ENCODE results near the gene COL4A2.
"Not testable (repeated sequence)": the region's sequence is repeated elsewhere in the genome, so short reads cannot be mapped to it uniquely, and the experiment has no call there.

Gene COL4A2

DNA sequence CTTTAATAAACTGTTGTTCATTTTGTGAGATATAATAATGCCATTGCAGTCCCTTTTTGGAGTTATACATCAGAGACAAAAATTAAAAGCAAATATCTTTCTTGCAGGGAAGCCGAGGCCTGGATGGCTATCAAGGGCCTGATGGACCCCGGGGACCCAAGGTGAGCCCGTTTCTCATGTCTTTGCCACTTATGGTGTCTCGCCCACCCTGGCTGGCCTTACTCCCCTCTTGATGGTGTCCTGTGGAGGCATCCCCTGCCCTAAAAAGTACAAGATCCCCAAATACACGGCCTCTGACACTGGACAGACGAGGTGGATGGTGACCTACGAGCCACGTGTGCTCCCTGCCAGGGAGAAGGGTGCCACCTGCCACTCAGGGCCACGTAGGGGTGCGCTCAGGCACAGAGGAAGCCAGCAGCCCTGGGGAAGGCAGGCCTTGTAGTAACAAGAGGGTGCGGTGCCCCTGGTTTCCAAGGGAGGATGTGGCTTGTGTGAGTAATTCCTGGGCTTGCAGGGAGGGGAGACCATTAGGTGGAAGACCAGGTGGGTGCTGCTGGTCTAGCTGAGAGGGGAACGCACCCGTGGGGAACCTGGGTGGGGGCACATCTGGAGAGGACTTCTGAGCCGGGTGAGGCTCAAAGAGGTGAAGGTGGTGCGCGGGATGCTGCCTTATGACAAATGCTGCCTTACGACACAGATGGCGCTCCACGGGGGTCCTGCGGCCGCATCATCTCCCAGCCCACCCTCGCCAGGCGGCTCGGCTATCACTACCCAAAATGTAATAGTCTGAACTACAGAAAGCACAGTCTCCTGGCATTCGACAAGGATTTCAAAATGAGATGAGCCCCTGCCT, 138.9 kb downstream of the COL4A2 start:
- DNase-seq, result no peak

DNA sequence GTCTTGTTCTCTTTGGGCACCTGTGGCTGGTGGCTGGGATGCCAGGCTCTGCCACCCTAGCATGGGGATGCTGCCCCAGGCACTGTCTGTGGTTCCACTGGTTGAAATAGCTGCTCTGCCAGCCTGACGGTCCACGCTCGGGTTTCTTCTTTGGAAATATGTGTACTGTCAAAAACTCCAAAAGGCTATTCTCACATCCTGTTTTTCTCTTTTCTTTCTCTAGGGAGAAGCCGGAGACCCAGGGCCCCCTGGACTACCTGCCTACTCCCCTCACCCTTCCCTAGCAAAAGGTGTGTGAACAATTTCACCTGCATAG, 139.4 kb downstream of the COL4A2 start:
- no peak for DNase-seq

GRCh38 chr13:110447058-110447511, 140.0 kb downstream of the COL4A2 start:
- DNase-seq, result no peak

GRCh38 chr13:110447801-110448200, 140.7 kb downstream of the COL4A2 start:
- DNase-seq, result no peak

DNA sequence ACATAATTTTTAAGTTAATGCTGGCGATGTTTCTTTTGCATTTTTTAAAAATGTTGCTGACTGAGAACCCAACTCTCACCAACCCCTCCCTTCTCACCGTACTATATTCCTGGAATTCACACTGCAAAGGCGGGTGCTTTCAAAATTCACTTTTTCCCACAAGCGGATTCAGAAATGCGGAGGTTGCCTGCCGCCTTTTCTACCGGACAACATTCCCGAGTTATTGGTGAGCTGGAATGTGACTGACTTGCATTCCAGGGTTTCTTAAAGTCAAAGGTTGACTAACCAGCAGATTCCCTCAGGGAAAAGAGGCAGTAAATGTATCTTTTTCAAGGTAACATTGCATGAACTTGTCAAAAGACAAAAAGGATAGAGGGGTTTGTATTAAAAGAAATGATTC, 141.1 kb downstream of the COL4A2 start:
- no peak for DNase-seq

DNA sequence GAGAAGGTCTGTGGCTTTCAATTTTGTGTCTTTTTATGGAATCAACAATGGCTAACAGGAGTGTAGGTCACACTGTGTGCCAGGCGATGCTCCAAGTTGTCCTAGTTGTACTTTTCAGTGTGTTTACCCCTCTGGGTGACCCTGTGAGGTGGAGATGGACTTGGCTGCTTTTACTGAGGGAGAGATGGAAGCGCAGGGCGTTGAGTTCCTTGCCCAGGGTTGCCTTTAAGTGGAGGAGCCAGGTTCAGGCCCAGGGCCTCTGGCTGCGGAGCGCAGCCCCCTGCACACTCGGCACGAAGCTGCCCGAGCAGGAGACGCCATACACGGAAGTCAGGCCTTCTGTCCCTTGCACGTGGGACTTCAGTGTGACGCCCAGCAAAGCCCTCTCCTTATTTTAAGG, 141.6 kb downstream of the COL4A2 start:
- no peak for DNase-seq

- DNase-seq, result no peak
These were observed 142.3 kb downstream of the COL4A2 start for GRCh38 chr13:110449219-110450015.

GRCh38 chr13:110450016-110450900, 143.2 kb downstream of the COL4A2 start:
- DNase-seq, result no peak

DNA sequence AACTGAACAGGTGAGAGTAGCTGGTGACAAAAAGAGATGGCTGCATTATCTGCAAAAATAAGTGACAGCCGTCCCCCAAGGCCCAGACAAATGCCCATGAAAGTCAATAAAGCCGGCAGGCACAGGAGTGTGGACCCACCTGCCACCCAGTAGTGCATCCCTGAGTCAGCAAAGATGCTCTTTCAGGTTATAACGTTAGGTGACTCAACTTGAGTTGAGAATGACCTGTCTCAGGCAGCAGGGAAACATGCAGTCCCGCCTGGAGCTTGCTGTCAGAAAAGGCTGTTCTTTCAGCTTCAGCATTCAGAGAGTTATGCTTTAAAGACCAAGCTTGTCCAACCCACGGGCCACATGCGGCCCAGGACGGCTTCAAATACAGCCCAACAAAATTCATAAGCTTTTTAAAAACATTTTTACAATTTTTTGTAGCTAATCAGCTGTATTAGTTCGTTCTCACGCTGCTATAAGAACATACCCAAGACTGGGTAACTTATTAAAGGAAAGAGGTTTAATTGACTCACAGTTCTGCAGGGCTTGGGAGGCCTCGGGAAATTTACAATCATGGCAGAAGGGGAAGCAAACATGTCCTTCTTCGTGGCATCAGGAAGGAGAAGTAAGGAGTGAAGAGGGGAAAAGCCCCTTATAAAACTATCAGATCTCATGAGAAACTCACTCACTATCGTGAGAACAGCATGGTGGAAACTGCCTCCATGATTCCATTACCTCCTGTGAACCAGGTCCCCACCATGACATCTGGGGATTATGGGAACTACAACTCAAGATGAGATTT, 144.1 kb downstream of the COL4A2 start:
- no peak for DNase-seq

- DNase-seq, result not testable (repeated sequence)
These were observed 146.0 kb downstream of the COL4A2 start for GRCh38 chr13:110453091-110453490.

DNA sequence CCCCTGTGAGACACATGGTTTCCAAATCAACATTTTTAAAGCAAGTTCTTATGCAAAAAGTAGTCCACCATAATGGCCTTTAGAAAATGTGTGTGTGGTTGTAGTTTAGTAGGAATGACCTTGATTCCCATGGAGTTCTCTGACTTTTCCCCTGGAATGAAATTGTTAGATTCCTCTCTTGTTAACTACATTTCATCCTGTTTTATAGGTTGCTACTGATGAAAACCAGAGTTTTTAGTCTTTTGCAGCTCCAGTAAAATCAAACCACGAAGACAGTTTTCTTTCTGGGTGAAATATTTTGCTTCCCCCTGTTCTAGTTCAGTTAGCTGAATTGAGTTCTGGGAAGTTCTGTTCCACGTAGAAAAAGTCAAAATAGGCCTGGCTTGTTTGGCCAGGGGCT, 146.7 kb downstream of the COL4A2 start:
- DNase-seq, result no peak

DNA sequence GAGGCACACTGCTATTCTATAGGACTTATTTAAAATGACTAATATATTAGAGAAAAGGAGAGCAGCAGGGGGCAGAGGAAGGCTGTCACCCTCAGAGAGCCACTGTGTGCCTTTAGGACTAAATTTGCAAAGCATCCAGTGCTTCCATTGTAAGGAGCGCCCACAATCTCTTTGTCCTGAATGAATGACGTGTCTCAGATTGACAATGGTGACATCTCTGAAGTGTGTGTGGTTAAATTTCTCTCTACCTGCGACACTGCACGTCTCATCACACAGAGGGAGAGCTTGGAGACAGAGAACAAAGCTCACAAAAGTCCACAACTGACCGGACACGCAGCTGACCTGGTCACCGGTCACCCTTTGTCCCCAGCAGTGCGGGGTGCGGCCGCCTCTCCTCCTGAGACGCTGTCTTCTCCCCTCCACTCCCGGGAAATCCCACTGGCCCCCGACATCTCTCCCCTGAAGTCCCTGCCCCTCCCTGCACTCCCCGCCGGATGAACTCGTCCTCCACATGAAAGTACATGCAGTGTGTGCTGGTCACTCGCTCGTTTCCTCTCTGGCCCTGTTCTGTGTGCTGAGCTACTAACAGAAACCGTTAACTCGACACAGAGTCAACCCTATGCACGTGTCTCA, 147.3 kb downstream of the COL4A2 start:
- DNase-seq, result no peak

DNA sequence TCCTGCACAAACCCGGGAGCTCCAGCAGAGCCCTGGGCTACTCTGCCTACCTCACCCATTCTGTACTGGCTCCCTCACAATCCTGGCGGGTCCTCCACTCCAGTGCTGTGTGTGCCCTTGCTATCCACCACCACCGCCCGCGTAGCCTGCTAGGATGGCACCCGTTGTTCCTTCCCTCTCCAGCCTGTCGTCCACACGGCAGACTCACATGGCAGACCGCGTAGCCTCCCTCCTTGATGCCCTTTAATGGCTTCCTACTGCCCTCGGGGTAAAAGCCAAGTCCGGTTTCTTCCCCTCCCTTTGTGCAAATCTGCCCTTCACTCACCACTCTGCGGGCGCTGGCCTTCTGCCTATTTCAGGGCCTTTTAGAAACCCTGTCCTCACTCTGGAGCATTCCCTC, 147.9 kb downstream of the COL4A2 start:
- DNase-seq, result no peak

DNA sequence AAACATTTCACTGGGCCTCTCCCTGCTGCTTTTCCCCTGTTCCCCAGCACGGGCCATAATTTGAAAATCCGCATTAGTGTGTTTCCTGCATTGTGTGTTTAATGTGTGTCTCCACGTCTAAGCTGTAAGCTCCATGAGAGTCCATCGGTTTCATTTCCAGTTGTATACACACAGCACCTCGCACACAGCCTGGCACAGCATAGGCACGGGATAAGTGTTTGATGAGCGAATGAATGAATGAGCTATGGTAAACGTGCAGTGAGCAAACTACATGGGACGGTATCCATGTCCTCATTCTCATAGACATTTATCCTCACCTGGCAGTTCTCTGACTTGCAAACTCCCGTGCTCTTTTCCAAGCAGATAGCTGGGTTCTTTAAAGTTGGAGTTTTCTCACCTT, 148.4 kb downstream of the COL4A2 start:
- DNase-seq, result no peak

- DNase-seq, result peak; percentile 54
These were observed 148.9 kb downstream of the COL4A2 start for GRCh38 chr13:110455941-110456340.

DNA sequence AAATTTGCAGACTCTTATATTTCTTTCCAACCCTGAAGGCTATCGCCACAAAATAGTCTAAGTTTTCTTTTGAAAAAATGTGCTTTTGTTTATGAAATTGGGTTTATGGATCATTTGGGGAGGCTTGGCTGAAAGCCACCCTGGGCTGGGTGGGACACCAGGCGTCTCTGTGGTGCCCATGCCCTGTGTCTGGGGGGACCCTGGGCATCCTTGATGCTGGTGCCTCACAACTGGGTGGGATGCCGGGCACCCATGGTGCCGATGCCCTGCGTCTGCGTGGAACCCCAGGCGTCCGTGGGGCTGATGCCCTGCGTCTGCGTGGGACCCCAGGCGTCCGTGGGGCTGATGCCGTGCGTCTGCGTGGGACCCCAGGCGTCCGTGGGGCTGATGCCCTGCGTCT, 149.5 kb downstream of the COL4A2 start:
- DNase-seq, result no peak

GRCh38 chr13:110457361-110457760, 150.3 kb downstream of the COL4A2 start:
- DNase-seq, result no peak

DNA sequence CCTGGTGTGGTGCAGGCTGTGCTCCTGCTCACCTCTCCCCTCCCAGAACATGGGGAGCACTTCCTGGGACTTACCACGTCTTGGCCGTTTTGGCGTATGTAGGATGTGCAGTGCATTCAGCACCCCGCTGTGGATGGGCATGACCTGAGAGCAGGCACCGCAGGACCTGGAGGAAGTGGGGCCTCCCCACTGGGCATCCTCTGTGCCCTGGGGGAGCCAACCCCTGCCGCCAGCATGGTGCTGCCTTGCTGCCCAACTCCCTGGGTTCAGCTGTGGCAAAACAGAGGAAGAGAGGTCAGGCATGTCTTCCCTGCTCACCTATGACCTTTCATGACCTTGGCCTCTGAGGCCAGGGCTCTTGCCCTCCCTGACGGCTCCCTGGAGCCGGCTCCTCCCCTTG, 150.9 kb downstream of the COL4A2 start:
- DNase-seq, result no peak

- DNase-seq, result no peak
These were observed 151.7 kb downstream of the COL4A2 start for GRCh38 chr13:110458594-110459365.

DNA sequence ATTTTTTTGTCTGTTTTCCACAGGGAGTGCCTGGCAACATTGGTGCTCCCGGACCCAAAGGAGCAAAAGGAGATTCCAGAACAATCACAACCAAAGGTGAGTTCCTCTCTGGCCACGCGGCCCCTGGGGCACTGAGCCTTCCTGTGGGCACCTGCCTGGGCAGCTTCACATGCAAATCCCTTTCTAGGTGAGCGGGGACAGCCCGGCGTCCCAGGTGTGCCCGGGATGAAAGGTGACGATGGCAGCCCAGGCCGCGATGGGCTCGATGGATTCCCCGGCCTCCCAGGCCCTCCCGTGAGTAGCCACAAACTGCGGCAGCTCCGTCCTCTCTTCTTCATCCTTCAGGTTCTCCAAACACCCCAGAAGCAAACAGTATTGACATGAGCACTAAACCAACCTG, 155.0 kb downstream of the COL4A2 start:
- no peak for DNase-seq

DNA sequence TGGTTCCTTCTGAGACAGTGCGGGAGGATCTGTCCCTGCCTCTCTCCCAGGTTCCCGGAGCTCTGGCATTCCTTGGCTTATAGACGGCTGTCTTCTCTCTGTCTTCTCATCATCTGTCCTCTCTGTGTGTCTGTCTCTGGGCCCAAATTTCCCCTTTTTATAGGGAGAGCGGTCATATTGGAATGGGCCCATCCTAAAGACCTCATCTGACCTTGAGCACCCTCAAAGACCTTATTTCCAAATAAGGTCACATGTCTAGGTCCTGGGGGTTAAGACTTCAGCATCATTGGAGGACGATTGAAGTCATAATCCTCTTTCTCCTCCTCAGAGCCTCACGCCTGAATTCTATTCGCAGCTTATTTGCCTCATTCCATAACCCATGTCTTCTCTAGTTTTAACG, 156.1 kb downstream of the COL4A2 start:
- no peak for DNase-seq
